ENCODE measurements around the gene FLACC1. TPM values are rescaled to one million over a fixed set of nuclear protein-coding genes. Genes with fewer than 3 reads are reported as not detected.

Gene FLACC1
- total and polyA plus RNA-seq, 9 of the 15 experiments (the other 6 are each of a cell fraction or from before 2014, with no cell fraction given) = 0.07 to 0.68 (median 0.22) TPM; not detected in 2

- no peak for TF ChIP-seq E2F8 (IDR thresholded peaks at IDR 0.05; ENCODE audit: low read depth, partially characterized antibody)
Observed at GRCh38 chr2:201344663-201345366, 12.3 kb downstream of the FLACC1 start (continued).

GRCh38 chr2:201343559-201343958 lies 13.6 kb downstream of the FLACC1 start:
- BruUV-seq (replicated peaks) = no TSS peak
- Histone ChIP-seq H2AFZ (ENCODE audit: low read depth, low read length) (no peak overlapping the region), H3K36me3 (ENCODE audit: control insufficient read depth, insufficient read depth, low read length) (no peaks in the 10 kb centered on the region), H3K9ac (ENCODE audit: insufficient read depth in 1 of 2, low read depth in 2 of 2, low read length in 2 of 2) (no peak overlapping the region), H3K9me1 (ENCODE audit: control insufficient read depth, insufficient read depth, low read length) (no peaks in the 10 kb centered on the region), H3K4me3 (no peak overlapping the region), H3K79me2 (ENCODE audit: control insufficient read depth, insufficient read depth, low read length) (no peaks in the 10 kb centered on the region), H3K4me1 (replicated peaks in 1 of 2; ENCODE audit: control insufficient read depth in 2 of 2, insufficient read depth in 2 of 2, low read length in 2 of 2) (no peaks in the 10 kb centered on the region; a peak in 1 of 5 replicates), H4K20me1 (replicated peaks; ENCODE audit: control insufficient read depth, insufficient read depth, low read length) (no peaks in the 10 kb centered on the region), H3K27ac (ENCODE audit: extremely low read depth, low read depth, low read length) (no peak overlapping the region), H3K27me3 (ENCODE audit: control insufficient read depth in 2 of 2, insufficient read depth in 2 of 2, low read length in 2 of 2) (no peaks in the 10 kb centered on the region), H3K4me2 (ENCODE audit: insufficient read depth, low read length) (no peak overlapping the region), H3K9me3 (replicated peaks; ENCODE audit: control insufficient read depth, insufficient read depth, low read depth, low read length) (no peaks in the 10 kb centered on the region)
- CTCF ChIA-PET (ENCODE audit: low intra/inter-chr PET ratio) = no interaction called here
- POLR2A ChIA-PET = no interaction called here
- FAIRE-seq (no peak), DNase-seq (ENCODE audit: extremely low read depth in 1 of 4, low spot score in 3 of 4) (no peak), ATAC-seq (no peak)
- intact Hi-C loops (cut with micrococcal nuclease) = no loop called here
- 14% methylated on average over 2 of the region's 2 CpGs for WGBS (ENCODE audit: insufficient coverage, low coverage, missing lambda C conversion rate)
- in situ Hi-C loops (cut with MboI) = no loop called here
- TF ChIP-seq CHD7 (IDR thresholded peaks at IDR 0.05; ENCODE audit: low read depth, low read length) (no peak), TEAD2 (tag; IDR thresholded peaks at IDR 0.05) (no peak), LEF1 (IDR thresholded peaks at IDR 0.05) (no peak), KHSRP (IDR thresholded peaks at IDR 0.05) (no peak)
